MM.1S (cell line): ENCODE results near the gene PLXNB1.

Experiments used
- EZH2 ChIP-seq: fragments of 300-600 bp; sonication (generic); optimal IDR thresholded peaks from 2 replicates; pipeline ENCODE3; 2017; ENCODE audit warnings: low read depth, mild to moderate bottlenecking, antibody characterized with exemption, low read length, mixed read lengths
- EZH2phosphoT487 ChIP-seq: fragments of 300-600 bp; sonication (generic); IDR thresholded peaks from 2 replicates; pipeline ENCODE4 v1.6.1; 2018; ENCODE audit warnings: antibody characterized with exemption, low read length
- TF ChIP-seq, protein P1 (sequence below): fragments of 300-600 bp; sonication (generic); IDR thresholded peaks from 2 replicates; pipeline ENCODE4 v1.5.1; 2016; ENCODE audit warnings: antibody characterized with exemption, low read length, mixed read lengths

DNA sequence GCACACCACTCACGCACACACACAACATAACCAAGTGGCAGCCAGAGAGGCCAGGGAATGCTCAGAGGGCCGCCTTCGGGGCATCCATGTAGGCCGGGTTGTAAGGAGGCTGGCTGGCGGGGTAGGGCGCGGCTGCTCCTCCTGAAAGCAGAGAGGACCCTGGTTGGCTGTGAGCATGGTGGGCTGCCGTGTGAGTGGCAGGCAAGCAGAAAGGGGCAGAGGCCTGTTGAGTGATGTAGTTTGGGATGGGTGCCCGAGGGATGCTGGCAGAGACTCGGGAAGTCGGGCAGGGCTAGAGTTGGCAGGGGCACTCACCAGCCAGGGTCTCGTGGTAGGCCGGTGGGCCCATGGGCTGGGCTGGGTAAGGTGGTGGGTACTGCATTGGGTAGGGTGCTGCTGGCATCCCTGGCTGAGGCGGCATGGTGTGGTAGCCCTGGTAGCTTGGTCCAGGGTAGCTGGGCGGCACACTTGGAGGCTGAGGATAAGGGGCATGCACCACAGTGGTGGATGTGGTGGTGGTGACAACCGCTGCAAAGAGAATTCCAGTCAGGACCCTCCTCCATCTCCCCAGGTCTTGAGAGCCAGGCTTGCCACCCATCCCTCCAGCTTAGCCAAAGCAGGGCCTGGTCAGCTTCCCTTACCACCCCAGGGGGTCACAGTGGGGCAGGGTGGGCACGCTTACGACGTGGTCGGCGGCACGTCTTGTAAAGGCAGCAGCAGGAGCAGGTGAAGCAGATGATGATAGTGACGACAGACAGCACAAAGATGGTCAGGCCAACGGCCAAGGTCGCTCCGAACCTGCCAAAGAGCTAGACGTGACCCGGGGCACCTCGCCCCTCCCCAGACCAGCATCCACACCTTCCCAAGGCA lies 39.4 kb upstream of the PLXNB1 start:
- TF ChIP-seq EZH2 (no peak), EZH2phosphoT487 (no peak)
- TF ChIP-seq, protein P1, sequence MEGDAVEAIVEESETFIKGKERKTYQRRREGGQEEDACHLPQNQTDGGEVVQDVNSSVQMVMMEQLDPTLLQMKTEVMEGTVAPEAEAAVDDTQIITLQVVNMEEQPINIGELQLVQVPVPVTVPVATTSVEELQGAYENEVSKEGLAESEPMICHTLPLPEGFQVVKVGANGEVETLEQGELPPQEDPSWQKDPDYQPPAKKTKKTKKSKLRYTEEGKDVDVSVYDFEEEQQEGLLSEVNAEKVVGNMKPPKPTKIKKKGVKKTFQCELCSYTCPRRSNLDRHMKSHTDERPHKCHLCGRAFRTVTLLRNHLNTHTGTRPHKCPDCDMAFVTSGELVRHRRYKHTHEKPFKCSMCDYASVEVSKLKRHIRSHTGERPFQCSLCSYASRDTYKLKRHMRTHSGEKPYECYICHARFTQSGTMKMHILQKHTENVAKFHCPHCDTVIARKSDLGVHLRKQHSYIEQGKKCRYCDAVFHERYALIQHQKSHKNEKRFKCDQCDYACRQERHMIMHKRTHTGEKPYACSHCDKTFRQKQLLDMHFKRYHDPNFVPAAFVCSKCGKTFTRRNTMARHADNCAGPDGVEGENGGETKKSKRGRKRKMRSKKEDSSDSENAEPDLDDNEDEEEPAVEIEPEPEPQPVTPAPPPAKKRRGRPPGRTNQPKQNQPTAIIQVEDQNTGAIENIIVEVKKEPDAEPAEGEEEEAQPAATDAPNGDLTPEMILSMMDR: no peak
